OCI-LY7 (cell line): Measurements from ENCODE around the gene NAA50. TPM values are rescaled to one million over a fixed set of nuclear protein-coding genes. Genes with fewer than 3 reads are reported as not detected.

Experiments used
- BruUV-seq: library from RNA; stranded (reverse); fragments of 400-500 nt; replicated peaks from 2 replicates; lab custom pipeline; 2021; lab: Mats Ljungman, UMichigan
- CTCF ChIA-PET: fragments of 300-600 bp; sonication (Branson Sonifier 250); formaldehyde crosslinking; loops from one replicate; lab custom pipeline; 2022; ENCODE audit warnings: antibody characterized with exemption; ENCODE audit not compliant: unreplicated experiment; lab: Charles Lee
- POLR2A ChIA-PET: fragments of 300-600 bp; sonication (Branson Sonifier 250); formaldehyde crosslinking; loops from one replicate; lab custom pipeline; 2022; ENCODE audit warnings: antibody characterized with exemption; lab: Charles Lee
- DNase-seq: peaks from one replicate; pipeline ENCODE4 v3.0.0-alpha.2; 2015; ENCODE audit warnings: low spot score
- H2AFZ ChIP-seq: fragments of 200-600 bp; sonication (generic), shearing (Covaris generic); 2 replicates; pipeline ENCODE4 v1.6.1; 2014; ENCODE audit warnings: mild to moderate bottlenecking, antibody characterized with exemption, low read length, moderate library complexity
- H3K27ac ChIP-seq: fragments of 200-600 bp; sonication (generic); 2 replicates; pipeline ENCODE4 v1.5.1; 2014; ENCODE audit warnings: mixed run types, low read depth, mild to moderate bottlenecking, moderate library complexity, low read length, inconsistent platforms; ENCODE audit not compliant: poor library complexity, severe bottlenecking
- H3K36me3 ChIP-seq: fragments of 200-600 bp; sonication (generic); 2 replicates; pipeline ENCODE4 v1.6.1; 2014; ENCODE audit warnings: mild to moderate bottlenecking, antibody characterized with exemption, low read length, moderate library complexity, mixed read lengths; ENCODE audit not compliant: insufficient read depth
- H3K4me1 ChIP-seq: fragments of 200-600 bp; sonication (generic); 2 replicates; pipeline ENCODE4 v1.5.1; 2014; ENCODE audit warnings: mild to moderate bottlenecking, low read length; ENCODE audit not compliant: insufficient read depth, poor library complexity, severe bottlenecking
- H3K4me2 ChIP-seq: fragments of 200-600 bp; sonication (generic); 2 replicates; pipeline ENCODE4 v1.6.1; 2014; ENCODE audit warnings: mild to moderate bottlenecking, low read length
- H3K4me3 ChIP-seq: fragments of 200-600 bp; sonication (generic); 2 replicates; pipeline ENCODE4 v1.5.1; 2014; ENCODE audit warnings: mild to moderate bottlenecking, low read depth, low read length; ENCODE audit not compliant: poor library complexity, severe bottlenecking
- H3K79me2 ChIP-seq: fragments of 200-600 bp; sonication (generic); 2 replicates; pipeline ENCODE4 v1.6.1; 2016; ENCODE audit warnings: low read depth, mild to moderate bottlenecking, low read length, moderate library complexity, mixed read lengths; ENCODE audit not compliant: insufficient read depth
- H3K9me2 ChIP-seq: fragments of 200-600 bp; sonication (generic); 2 replicates; pipeline ENCODE4 v1.6.1; 2016; ENCODE audit warnings: mild to moderate bottlenecking, low read length, mixed read lengths; ENCODE audit not compliant: insufficient read depth
- H3K9me3 ChIP-seq: fragments of 200-600 bp; sonication (generic); 2 replicates; pipeline ENCODE4 v1.6.1; 2014; ENCODE audit warnings: mild to moderate bottlenecking, mixed run types, low read length, mixed read lengths
- H4K20me1 ChIP-seq: fragments of 200-600 bp; sonication (generic); 2 replicates; pipeline ENCODE4 v1.6.1; 2014; ENCODE audit warnings: mild to moderate bottlenecking, antibody characterized with exemption, low read length, moderate library complexity, mixed read lengths; ENCODE audit not compliant: insufficient read depth
- EZH2phosphoT487 ChIP-seq: fragments of 200-600 bp; sonication (generic); IDR thresholded peaks from 2 replicates; pipeline ENCODE4 v1.6.1; 2018; ENCODE audit warnings: low read depth, borderline replicate concordance, mild to moderate bottlenecking, mixed run types, antibody characterized with exemption, low read length, moderate library complexity, mixed read lengths
- intact Hi-C: fragments of 100-400 bp; cut with micrococcal nuclease; formaldehyde crosslinking; loops from one replicate; pipeline ENCODE4 v1.10.0; 2022; ENCODE audit not compliant: unreplicated experiment
- total RNA-seq, 2 experiments: library from RNA; depleted of rRNA in 1 of 2; stranded (reverse); fragments of >200 nt in 1 of 2; shearing (Covaris generic) in 1 of 2; gene quantifications; 2 replicates each; pipeline ENCODE4 v1.2.3, GENCODE V29; 2014 to 2022
- TF ChIP-seq, protein P1 (sequence below): fragments of 200-600 bp; sonication (generic); conservative IDR thresholded peaks from 2 replicates; pipeline ENCODE4 v1.5.1; 2014; ENCODE audit warnings: mild to moderate bottlenecking, antibody characterized with exemption, low read length, moderate library complexity, mixed read lengths

The NAA50 gene
- total RNA-seq, 2 experiments from 2014 or later: 172 to 223 TPM

DNA sequence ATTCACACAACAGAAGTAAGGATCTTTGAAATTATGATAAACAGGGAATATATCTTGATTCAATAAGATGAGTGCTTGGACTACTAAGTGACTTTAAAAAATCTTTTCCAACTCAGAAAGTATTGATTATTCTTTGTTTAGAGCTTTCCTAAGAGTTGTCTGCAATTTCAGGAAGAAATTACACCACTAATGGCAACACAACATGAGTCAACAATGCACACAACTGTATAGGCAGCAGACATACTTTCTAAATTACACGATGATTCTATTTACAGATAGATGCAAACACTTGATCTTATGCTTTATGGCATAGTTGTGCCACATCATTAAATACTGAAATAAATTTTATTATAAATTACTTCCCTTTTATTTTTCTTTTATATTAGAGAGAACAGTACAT, 4.4 kb downstream of the NAA50 start:
- ChIA-PET CTCF (no interaction called here), POLR2A (interaction anchor here (0.6 to 2.0 kb wide), 7 partner anchors 10 to 879 kb away, joined by 3 to 4 read pairs (median 3); no protein-coding TSS in a partner anchor)
- Histone ChIP-seq H3K9me2 (no peaks in the 10 kb centered on the region), H3K79me2 (peaks cover 92% of the 10 kb centered on the region), H3K4me1 (peaks cover 66% of the 10 kb centered on the region), H3K27ac (no peak overlapping the region), H3K36me3 (peaks cover 62% of the 10 kb centered on the region), H4K20me1 (peaks cover 76% of the 10 kb centered on the region), H3K4me3 (no peak overlapping the region), H3K4me2 (peak overlapping the region; percentile 23; the same call in 1 of the 2 replicates), H3K9me3 (no peaks in the 10 kb centered on the region), H2AFZ (no peak overlapping the region)
- no TSS peak for BruUV-seq
- TF ChIP-seq EZH2phosphoT487: no peak
- TF ChIP-seq, protein P1, sequence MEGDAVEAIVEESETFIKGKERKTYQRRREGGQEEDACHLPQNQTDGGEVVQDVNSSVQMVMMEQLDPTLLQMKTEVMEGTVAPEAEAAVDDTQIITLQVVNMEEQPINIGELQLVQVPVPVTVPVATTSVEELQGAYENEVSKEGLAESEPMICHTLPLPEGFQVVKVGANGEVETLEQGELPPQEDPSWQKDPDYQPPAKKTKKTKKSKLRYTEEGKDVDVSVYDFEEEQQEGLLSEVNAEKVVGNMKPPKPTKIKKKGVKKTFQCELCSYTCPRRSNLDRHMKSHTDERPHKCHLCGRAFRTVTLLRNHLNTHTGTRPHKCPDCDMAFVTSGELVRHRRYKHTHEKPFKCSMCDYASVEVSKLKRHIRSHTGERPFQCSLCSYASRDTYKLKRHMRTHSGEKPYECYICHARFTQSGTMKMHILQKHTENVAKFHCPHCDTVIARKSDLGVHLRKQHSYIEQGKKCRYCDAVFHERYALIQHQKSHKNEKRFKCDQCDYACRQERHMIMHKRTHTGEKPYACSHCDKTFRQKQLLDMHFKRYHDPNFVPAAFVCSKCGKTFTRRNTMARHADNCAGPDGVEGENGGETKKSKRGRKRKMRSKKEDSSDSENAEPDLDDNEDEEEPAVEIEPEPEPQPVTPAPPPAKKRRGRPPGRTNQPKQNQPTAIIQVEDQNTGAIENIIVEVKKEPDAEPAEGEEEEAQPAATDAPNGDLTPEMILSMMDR: no peak
- intact Hi-C loops: no loop called here
- no peak for DNase-seq

DNA sequence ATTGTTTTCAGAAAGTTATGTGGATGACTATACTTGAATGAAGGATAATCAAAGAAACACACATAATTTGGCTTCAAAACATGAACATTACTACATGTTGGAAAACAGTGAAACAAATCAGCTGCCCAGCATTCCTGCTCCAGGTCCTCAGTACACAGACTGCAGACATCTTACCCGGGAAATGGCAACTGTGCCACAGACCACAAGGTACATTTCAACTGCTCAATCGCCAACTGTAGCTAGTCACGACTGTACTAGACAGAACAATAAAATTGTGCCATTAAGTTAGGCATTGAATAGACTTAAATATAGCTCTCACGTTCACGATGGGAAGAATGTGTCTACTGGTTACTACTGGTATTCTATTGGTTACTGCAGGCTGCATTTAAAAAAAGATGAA, 5.0 kb downstream of the NAA50 start:
- POLR2A ChIA-PET: interaction anchor here (0.6 to 2.0 kb wide), 8 partner anchors 10 to 879 kb away, joined by 3 to 5 read pairs (median 3); no protein-coding TSS in a partner anchor
- DNase-seq: no peak
- BruUV-seq: no TSS peak
- CTCF ChIA-PET: interaction anchor here (1.1 kb wide), 1 partner anchor 82 kb away, joined by 4 read pairs; no protein-coding TSS in a partner anchor
- Histone ChIP-seq H3K4me3 (no peak overlapping the region), H3K4me2 (peak overlapping the region; percentile 23; the same call in 1 of the 2 replicates), H4K20me1 (peaks cover 81% of the 10 kb centered on the region), H3K79me2 (peaks cover 98% of the 10 kb centered on the region), H3K9me3 (no peaks in the 10 kb centered on the region), H3K36me3 (peaks cover 65% of the 10 kb centered on the region), H3K9me2 (no peaks in the 10 kb centered on the region), H3K27ac (no peak overlapping the region), H3K4me1 (peaks cover 71% of the 10 kb centered on the region), H2AFZ (no peak overlapping the region)
- intact Hi-C loops: no loop called here
- TF ChIP-seq, protein P1: no peak
- no peak for TF ChIP-seq EZH2phosphoT487

DNA sequence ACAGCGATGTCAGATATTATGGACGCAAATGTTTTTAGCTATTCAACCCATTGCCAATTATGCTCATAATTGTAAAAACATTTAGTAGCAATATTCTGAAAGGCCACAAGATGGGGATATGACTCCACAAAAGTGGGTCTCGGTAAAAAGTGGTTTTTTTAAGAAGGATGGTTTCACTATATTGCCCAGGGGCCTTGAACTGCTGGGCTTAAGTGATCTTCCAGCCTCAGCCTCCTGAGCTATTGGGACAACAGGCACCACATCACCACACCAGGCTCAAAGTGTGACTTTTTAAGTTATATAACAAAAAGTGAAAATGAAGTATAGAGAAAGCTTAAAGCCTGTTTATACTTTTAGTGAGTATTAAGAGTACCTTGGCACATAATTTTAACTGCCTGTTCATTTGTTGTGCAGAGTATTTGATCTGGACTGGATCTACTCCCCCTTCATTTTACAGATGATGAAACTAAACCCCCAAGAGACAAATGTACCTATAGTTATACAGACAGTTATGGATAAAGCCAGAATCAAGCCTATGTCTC, 9.4 kb downstream of the NAA50 start:
- POLR2A ChIA-PET: interaction anchor here (1.0 to 1.5 kb wide), 5 partner anchors 8 to 439 kb away, joined by 3 to 9 read pairs (median 3); partner anchors contain the start of genes ATP6V1A and NAA50
- Histone ChIP-seq H3K36me3 (peaks cover 76% of the 10 kb centered on the region), H2AFZ (no peak overlapping the region), H3K9me3 (no peaks in the 10 kb centered on the region), H3K27ac (peak overlapping the region; percentile 59), H3K4me1 (peaks cover 49% of the 10 kb centered on the region), H3K79me2 (peaks cover 100% of the 10 kb centered on the region), H3K9me2 (no peaks in the 10 kb centered on the region), H4K20me1 (peaks cover 84% of the 10 kb centered on the region), H3K4me2 (peak overlapping the region; percentile 55), H3K4me3 (no peak overlapping the region)
- BruUV-seq: no TSS peak
- TF ChIP-seq EZH2phosphoT487: no peak
- TF ChIP-seq, protein P1: peak; percentile 88
- intact Hi-C loops: loop anchor here (1.0 to 5.0 kb wide), 5 partner anchors 9 to 416 kb away; partner anchors contain the start of gene GRAMD1C
- CTCF ChIA-PET: interaction anchor here (1.8 kb wide), 1 partner anchor 9 kb away, joined by 10 read pairs; the partner anchor contains the start of gene NAA50
- DNase-seq: peak; percentile 77
